HT-29 (cell line): ENCODE measurements around the gene EEPD1. TPM values are rescaled to one million over a fixed set of nuclear protein-coding genes. Genes with fewer than 3 reads are reported as not detected.

Experiments
- DNase-seq: peaks from one replicate; pipeline ENCODE4 v3.0.0-alpha.2; 2015; ENCODE audit warnings: low spot score
- total RNA-seq: library from RNA; depleted of rRNA; stranded (reverse); fragments of >200 nt; shearing (Covaris generic); gene quantifications from 2 replicates; pipeline ENCODE4 v1.2.3, GENCODE V29; 2014

The EEPD1 gene
- total RNA-seq, 1 experiment from 2014 or later = 44.7 TPM

GRCh38 chr7:36190447-36191291, 37.6 kb downstream of the EEPD1 start:
- DNase-seq = no peak

- no peak for DNase-seq
Measured at GRCh38 chr7:36191292-36191920, 38.4 kb downstream of the EEPD1 start.

- no peak for DNase-seq
Measured at GRCh38 chr7:36192053-36192824, 39.2 kb downstream of the EEPD1 start.

- DNase-seq = no peak
Measured at GRCh38 chr7:36192877-36193276, 39.8 kb downstream of the EEPD1 start.

GRCh38 chr7:36198854-36199266, 45.8 kb downstream of the EEPD1 start:
- no peak for DNase-seq

GRCh38 chr7:36199329-36199728, 46.3 kb downstream of the EEPD1 start:
- no peak for DNase-seq

GRCh38 chr7:36201122-36201723, 48.2 kb downstream of the EEPD1 start:
- no peak for DNase-seq

GRCh38 chr7:36202398-36202797, 49.3 kb downstream of the EEPD1 start:
- no peak for DNase-seq

GRCh38 chr7:36203071-36203790, 50.2 kb downstream of the EEPD1 start:
- no peak for DNase-seq

GRCh38 chr7:36204044-36204663, 51.1 kb downstream of the EEPD1 start:
- no peak for DNase-seq

- no peak for DNase-seq
Measured at GRCh38 chr7:36204929-36205635, 52.0 kb downstream of the EEPD1 start.

- DNase-seq = no peak
Measured at GRCh38 chr7:36205803-36206202, 52.7 kb downstream of the EEPD1 start.

- no peak for DNase-seq
Measured at GRCh38 chr7:36207451-36208291, 54.6 kb downstream of the EEPD1 start.

GRCh38 chr7:36208426-36208825, 55.4 kb downstream of the EEPD1 start:
- no peak for DNase-seq

GRCh38 chr7:36208997-36209813, 56.2 kb downstream of the EEPD1 start:
- DNase-seq = no peak

- no peak for DNase-seq
Measured at GRCh38 chr7:36209814-36210183, 56.7 kb downstream of the EEPD1 start.

GRCh38 chr7:36210291-36210922, 57.4 kb downstream of the EEPD1 start:
- DNase-seq = no peak
